ENCODE measurements around the gene CD81. TPM values are rescaled to one million over a fixed set of nuclear protein-coding genes. Genes with fewer than 3 reads are reported as not detected.
A peak's percentile ranks its signal among the peaks of the same experiment; 100 is the strongest.

CD81 gene
- total and polyA plus RNA-seq, 9 of the 15 experiments (the other 6 are each of a cell fraction or from before 2014, with no cell fraction given): 2.4 to 189 (median 61.7) TPM

DNA sequence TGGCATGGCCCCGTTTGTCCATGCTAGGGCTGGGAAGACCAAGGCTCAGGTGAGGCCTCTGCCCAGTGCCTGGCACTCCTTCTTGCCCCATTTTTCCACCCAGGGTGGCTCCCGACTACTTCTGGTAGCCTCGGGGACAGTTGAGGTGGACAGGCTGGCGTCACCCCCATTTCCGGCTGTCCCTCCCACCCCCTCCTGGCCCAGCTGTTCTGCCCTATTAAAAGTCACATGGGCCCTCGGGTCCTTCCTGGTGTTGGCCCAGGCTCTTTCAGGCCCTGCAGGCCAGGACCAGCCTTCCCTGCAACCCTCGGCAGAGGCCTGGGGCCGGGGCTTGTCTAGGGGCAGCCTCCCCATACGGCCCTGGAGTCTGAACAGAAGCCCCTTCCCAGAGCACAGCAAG lies 9.5 kb downstream of the CD81 start (continued):
- TF ChIP-seq, protein P1, sequence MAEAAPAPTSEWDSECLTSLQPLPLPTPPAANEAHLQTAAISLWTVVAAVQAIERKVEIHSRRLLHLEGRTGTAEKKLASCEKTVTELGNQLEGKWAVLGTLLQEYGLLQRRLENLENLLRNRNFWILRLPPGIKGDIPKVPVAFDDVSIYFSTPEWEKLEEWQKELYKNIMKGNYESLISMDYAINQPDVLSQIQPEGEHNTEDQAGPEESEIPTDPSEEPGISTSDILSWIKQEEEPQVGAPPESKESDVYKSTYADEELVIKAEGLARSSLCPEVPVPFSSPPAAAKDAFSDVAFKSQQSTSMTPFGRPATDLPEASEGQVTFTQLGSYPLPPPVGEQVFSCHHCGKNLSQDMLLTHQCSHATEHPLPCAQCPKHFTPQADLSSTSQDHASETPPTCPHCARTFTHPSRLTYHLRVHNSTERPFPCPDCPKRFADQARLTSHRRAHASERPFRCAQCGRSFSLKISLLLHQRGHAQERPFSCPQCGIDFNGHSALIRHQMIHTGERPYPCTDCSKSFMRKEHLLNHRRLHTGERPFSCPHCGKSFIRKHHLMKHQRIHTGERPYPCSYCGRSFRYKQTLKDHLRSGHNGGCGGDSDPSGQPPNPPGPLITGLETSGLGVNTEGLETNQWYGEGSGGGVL (CRISPR knock-in tag; IDR thresholded peaks at IDR 0.05): no peak
- TF ChIP-seq HLTF (IDR thresholded peaks at IDR 0.05): no peak
- TF ChIP-seq BACH1 (tag; IDR thresholded peaks at IDR 0.05): no peak
- TF ChIP-seq SRSF7 (optimal IDR thresholded peaks at IDR 0.05; ENCODE audit: low read depth, low read length): no peak

GRCh38 chr11:2387266-2387987 lies 10.3 kb downstream of the CD81 start:
- Histone ChIP-seq H3K9me3 (replicated peaks; ENCODE audit: control insufficient read depth, insufficient read depth, low read depth, low read length) (no peaks in the 10 kb centered on the region), H3K4me3 (no peak overlapping the region), H3K4me2 (ENCODE audit: insufficient read depth, low read length) (no peak overlapping the region), H3K4me1 (replicated peaks in 1 of 2; ENCODE audit: control insufficient read depth in 2 of 2, insufficient read depth in 2 of 2, low read length in 2 of 2) (peaks cover 14 to 87% of the 10 kb centered on the region in 2 experiments; a peak in 3 of 5 replicates), H2AFZ (ENCODE audit: low read depth, low read length) (no peak overlapping the region), H4K20me1 (replicated peaks; ENCODE audit: control insufficient read depth, insufficient read depth, low read length) (peaks cover 78% of the 10 kb centered on the region), H3K27ac (ENCODE audit: extremely low read depth, low read depth, low read length) (no peak overlapping the region), H3K9ac (ENCODE audit: insufficient read depth in 1 of 2, low read depth in 2 of 2, low read length in 2 of 2) (peak overlapping the region in 1 of 2 experiments; percentile 55; a peak in 1 of 4 replicates), H3K9me1 (ENCODE audit: control insufficient read depth, insufficient read depth, low read length) (peaks cover 27% of the 10 kb centered on the region), H3K27me3 (ENCODE audit: control insufficient read depth in 2 of 2, insufficient read depth in 2 of 2, low read length in 2 of 2) (no peaks in the 10 kb centered on the region), H3K79me2 (ENCODE audit: control insufficient read depth, insufficient read depth, low read length) (peaks cover 87% of the 10 kb centered on the region), H3K36me3 (ENCODE audit: control insufficient read depth, insufficient read depth, low read length) (peaks cover 60% of the 10 kb centered on the region; the same call in 2 of the 3 replicates)
- POLR2A ChIA-PET: interaction anchor here (1.0 to 2.8 kb wide), 3 partner anchors 9 to 23 kb away, joined by 3 to 17 read pairs (median 7); no protein-coding TSS in a partner anchor
- ATAC-seq (no peak), FAIRE-seq (no peak), DNase-seq (ENCODE audit: extremely low read depth in 1 of 4, low spot score in 3 of 4) (no peak)
- BruUV-seq (replicated peaks): no TSS peak
- in situ Hi-C loops (cut with MboI): no loop called here
- intact Hi-C loops (cut with micrococcal nuclease): no loop called here
- WGBS (ENCODE audit: insufficient coverage, low coverage, missing lambda C conversion rate): 84% methylated on average over 14 of the region's 14 CpGs
- TF ChIP-seq HEY1 (CRISPR knock-in tag; IDR thresholded peaks at IDR 0.05; ENCODE audit: borderline replicate concordance) (no peak), MTA2 (IDR thresholded peaks at IDR 0.05; ENCODE audit: low read depth) (no peak), CCNT2 (IDR thresholded peaks at IDR 0.05; ENCODE audit: borderline replicate concordance, extremely low read depth, insufficient read length, low read depth, low read length) (no peak), ESRRA (IDR thresholded peaks at IDR 0.05; ENCODE audit: borderline replicate concordance, low read depth) (no peak)
- TF ChIP-seq, protein P2, sequence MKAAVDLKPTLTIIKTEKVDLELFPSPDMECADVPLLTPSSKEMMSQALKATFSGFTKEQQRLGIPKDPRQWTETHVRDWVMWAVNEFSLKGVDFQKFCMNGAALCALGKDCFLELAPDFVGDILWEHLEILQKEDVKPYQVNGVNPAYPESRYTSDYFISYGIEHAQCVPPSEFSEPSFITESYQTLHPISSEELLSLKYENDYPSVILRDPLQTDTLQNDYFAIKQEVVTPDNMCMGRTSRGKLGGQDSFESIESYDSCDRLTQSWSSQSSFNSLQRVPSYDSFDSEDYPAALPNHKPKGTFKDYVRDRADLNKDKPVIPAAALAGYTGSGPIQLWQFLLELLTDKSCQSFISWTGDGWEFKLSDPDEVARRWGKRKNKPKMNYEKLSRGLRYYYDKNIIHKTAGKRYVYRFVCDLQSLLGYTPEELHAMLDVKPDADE (conservative IDR thresholded peaks at IDR 0.05; ENCODE audit: control insufficient read depth, low read depth, low read length): no peak
- CTCF ChIA-PET (ENCODE audit: low intra/inter-chr PET ratio): interaction anchor here (0.6 kb wide), 1 partner anchor 928 kb away, joined by 3 read pairs; no protein-coding TSS in a partner anchor
